Dedifferentiated amniotic fluid mesenchymal stem cell (primary cell): ENCODE data around the gene GAS7.

Source experiments
- DNase-seq: peaks from one replicate; pipeline ENCODE4 v3.0.0-alpha.2; 2016; ENCODE audit errors: extremely low spot score

GAS7 gene

GRCh38 chr17:10198509-10199249, at the start of gene GAS7:
Gene GAS7 (minus strand): TSS chr17:10198606.
- DNase-seq: no peak

- no peak for DNase-seq
Observed at GRCh38 chr17:10247810-10248209, 49.4 kb upstream of the GAS7 start.

GRCh38 chr17:10243883-10244844, 45.8 kb upstream of the GAS7 start:
- no peak for DNase-seq

DNA sequence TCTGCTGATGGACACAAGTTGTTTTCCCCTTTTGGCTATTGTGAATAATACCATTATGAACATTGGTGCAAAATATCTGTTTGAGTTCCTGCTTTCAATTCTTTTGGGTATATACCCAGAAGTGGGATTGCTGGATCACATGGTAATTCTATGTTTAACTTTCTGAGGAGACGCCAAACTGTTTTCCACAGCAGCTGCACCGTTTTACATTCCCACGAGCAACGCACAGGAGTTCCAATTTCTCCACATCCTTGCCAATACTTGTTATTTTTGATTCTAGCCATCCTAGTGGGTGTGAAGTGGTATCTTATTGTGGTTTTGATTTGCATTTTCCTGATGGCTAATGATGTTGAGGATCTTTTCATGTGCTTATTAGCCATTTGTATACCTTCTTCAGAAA, 43.4 kb upstream of the GAS7 start:
- DNase-seq: no peak

DNA sequence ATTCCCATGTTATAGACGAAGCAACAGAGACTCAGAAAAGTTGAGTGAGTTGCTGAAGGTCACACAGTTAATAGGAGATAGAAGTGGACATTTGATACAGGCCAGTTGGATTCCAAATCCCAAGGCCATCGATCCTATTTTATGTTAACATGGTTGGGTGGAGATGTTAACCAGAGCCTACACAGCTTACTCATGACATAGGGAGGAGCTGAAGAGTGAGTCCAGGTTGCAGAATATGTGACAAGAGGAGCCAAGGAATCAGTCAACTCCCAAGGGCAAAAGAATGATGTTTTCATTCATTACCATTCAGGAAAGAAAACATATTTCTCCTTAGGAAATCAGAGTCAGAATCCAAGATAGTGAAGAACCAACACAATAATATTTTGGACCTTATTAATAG, 40.3 kb upstream of the GAS7 start:
- DNase-seq: no peak

DNA sequence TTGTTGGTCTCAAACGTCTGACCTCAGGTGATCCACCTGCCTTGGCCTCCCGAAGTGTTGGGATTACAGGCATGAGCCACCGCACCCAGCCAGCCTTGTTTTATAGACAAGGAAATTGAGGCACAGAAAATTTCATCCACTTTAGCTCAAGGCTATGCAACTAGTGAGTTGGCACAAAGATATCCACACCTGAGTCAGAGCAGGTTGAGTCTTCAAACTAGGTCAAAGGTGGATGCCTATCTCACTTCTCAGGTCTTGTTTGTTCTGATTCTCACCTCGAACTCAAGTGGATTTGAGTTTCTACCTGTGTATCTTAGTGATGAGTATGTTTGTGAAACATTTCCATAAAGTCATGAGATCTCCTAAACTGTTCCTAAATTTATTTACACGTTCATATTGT, 35.6 kb upstream of the GAS7 start:
- no peak for DNase-seq

GRCh38 chr17:10233161-10233560, 34.8 kb upstream of the GAS7 start:
- DNase-seq: no peak

DNA sequence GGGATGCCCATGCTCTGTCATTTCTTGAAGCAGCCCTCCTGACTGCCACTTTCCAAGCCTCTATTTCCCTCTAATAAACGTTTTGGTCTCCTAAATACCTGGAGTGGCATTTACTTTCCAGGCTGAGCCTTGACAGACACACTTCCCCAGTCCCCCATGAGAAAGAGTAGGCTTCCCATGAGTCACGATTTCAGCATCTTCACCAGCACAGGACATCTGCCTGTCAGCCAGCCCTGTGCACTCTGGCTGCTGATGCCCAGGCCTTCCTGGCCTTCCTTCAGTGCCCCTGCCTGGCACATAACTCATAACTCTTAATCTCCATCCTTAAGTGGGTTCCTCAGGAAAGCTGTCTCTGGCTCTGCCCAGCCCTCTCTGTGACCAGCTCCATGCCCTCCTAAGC, 30.8 kb upstream of the GAS7 start:
- no peak for DNase-seq

GRCh38 chr17:10226930-10227695, 28.7 kb upstream of the GAS7 start:
- no peak for DNase-seq

- DNase-seq: no peak
Observed at GRCh38 chr17:10224582-10225195, 26.3 kb upstream of the GAS7 start.

- DNase-seq: no peak
Observed at GRCh38 chr17:10219193-10219592, 20.8 kb upstream of the GAS7 start.

DNA sequence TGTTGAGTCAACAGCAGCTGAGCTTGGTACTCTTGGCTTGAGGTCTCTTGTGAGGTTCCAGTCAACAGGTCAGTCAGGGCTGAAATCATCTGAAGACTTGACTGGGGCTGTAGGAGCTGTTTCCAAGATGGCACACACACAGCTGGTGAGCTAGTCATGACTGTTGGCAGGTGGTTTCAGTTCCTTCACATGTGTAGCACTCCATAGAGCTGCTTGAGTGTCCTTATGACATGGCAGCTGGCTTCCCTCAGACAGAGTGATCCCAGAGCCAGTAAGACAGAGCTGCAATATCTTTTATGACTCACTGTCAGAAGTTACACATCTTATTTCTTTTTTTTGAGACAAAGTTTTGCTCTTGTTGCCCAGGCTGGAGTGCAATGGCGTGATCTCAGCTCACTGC, 19.5 kb upstream of the GAS7 start:
- no peak for DNase-seq

- DNase-seq: no peak
Observed at GRCh38 chr17:10216213-10216938, 18.0 kb upstream of the GAS7 start.

DNA sequence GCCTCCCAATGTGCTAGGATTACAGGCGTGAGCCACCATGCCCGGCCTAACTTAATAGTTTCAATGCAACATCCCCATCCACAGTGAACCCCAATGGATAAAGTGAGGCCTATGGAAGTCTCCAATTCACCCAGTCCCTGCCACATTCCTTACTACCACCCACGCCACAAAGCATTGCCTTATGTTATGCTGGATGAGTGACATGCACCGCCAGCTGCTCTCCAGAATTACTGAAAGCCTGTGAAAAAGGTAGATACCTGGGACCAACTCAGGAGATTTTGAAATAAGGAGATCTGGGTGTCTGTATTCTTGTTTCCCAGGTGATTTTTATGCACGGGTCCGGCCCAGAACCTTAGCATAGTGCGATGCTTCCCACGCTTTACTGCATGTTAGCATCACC, 16.9 kb upstream of the GAS7 start:
- no peak for DNase-seq

GRCh38 chr17:10211666-10212065, 13.3 kb upstream of the GAS7 start:
- no peak for DNase-seq

DNA sequence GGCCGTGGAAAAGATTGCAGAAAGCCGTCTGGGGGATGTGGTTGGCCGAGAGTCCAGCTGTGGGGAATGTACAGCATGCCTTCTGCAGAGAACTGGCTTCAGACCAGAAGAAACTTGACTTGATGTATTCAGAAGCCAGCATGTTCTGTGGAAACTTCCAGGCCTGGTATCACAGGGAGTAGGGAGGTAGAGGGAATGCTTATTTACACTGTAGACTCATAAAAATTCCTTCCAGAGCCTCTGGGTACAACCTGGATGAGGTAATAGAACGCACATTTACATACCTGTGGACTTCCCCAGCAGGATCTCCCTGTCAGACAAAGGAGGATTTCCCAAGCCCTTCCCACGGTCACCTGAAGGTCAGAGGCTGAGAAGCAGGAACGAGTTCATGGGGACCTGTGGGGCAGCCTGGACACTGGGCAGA, 11.8 kb upstream of the GAS7 start:
- peak; percentile 38 for DNase-seq

- DNase-seq: no peak
Observed at GRCh38 chr17:10208604-10209193, 10.3 kb upstream of the GAS7 start.

- no peak for DNase-seq
Observed at GRCh38 chr17:10207153-10207552, 8.7 kb upstream of the GAS7 start.

- DNase-seq: no peak
Observed at GRCh38 chr17:10205549-10206185, 7.3 kb upstream of the GAS7 start.

- no peak for DNase-seq
Observed at GRCh38 chr17:10201680-10202079, 3.3 kb upstream of the GAS7 start.
